IMR-90 (cell line): ENCODE data around the gene EIF4B. TPM values are rescaled to one million over a fixed set of nuclear protein-coding genes. Genes with fewer than 3 reads are reported as not detected.

Experiments
- ATAC-seq: fragments of 200-7000 bp; cut with Tn5 transposase; 2 replicates; pipeline ENCODE4 v1.9.1; 2020; ENCODE audit warnings: low read depth, mild to moderate bottlenecking, moderate library complexity
- BruUV-seq: library from RNA; stranded (reverse); fragments of 400-500 nt; replicated peaks from 2 replicates; lab custom pipeline; 2021; lab: Mats Ljungman, UMichigan
- CTCF ChIA-PET: fragments of 300-600 bp; formaldehyde crosslinking; extraction: SDS; loops from one replicate; lab custom pipeline; 2021; ENCODE audit warnings: antibody characterized with exemption; lab: Yijun Ruan, JAX
- POLR2A ChIA-PET: fragments of 300-600 bp; sonication (Branson Sonifier 250); formaldehyde crosslinking; loops from one replicate; lab custom pipeline; 2022; ENCODE audit warnings: antibody characterized with exemption; ENCODE audit not compliant: unreplicated experiment; lab: Charles Lee
- DNase-seq: peaks from one replicate; pipeline ENCODE4 v3.0.0; 2013
- H2AFZ ChIP-seq: replicated peaks from 2 replicates; pipeline ENCODE3; 2013; ENCODE audit warnings: low read length, mild to moderate bottlenecking; ENCODE audit not compliant: poor library complexity
- H2AK5ac ChIP-seq: 2 replicates; pipeline ENCODE4 v1.6.1; 2013; ENCODE audit warnings: low read depth, low read length, inconsistent platforms
- H2AK9ac ChIP-seq: replicated peaks from 2 replicates; pipeline ENCODE3; 2013; ENCODE audit warnings: mild to moderate bottlenecking, low read depth, low read length, moderate library complexity; ENCODE audit not compliant: poor library complexity
- H2BK120ac ChIP-seq: 2 replicates; pipeline ENCODE4 v1.6.1; 2013; ENCODE audit warnings: low read depth, low read length, inconsistent platforms
- H2BK15ac ChIP-seq: 3 replicates; pipeline ENCODE4 v1.6.1; 2013; ENCODE audit warnings: low read depth, low read length, inconsistent platforms
- H2BK20ac ChIP-seq: 2 replicates; pipeline ENCODE4 v1.6.1; 2013; ENCODE audit warnings: low read depth, mild to moderate bottlenecking, inconsistent platforms, low read length, moderate library complexity
- H2BK5ac ChIP-seq: 2 replicates; pipeline ENCODE4 v1.6.1; 2013; ENCODE audit warnings: mild to moderate bottlenecking, low read depth, low read length, inconsistent platforms; ENCODE audit not compliant: poor library complexity, severe bottlenecking
- H3K14ac ChIP-seq: replicated peaks from 2 replicates; pipeline ENCODE4 v1.6.1; 2013; ENCODE audit warnings: low read depth, low read length, inconsistent platforms
- H3K18ac ChIP-seq: 2 replicates; pipeline ENCODE4 v1.6.1; 2013; ENCODE audit warnings: low read depth, low read length, control low read depth
- H3K23ac ChIP-seq: 2 replicates; pipeline ENCODE4 v1.6.1; 2013; ENCODE audit warnings: low read depth, low read length, inconsistent platforms
- H3K27ac ChIP-seq: 2 replicates; pipeline ENCODE4 v1.5.1; 2013; ENCODE audit warnings: mild to moderate bottlenecking, control low read depth, low read length; ENCODE audit not compliant: insufficient read depth
- H3K27me3 ChIP-seq: 2 replicates; pipeline ENCODE4 v1.6.1; 2013; ENCODE audit warnings: low read length; ENCODE audit not compliant: control insufficient read depth, insufficient read depth
- H3K36me3 ChIP-seq: 2 replicates; pipeline ENCODE4 v1.6.1; 2013; ENCODE audit warnings: low read length, mixed read lengths; ENCODE audit not compliant: control insufficient read depth, insufficient read depth
- H3K4ac ChIP-seq: 2 replicates; pipeline ENCODE4 v1.6.1; 2013; ENCODE audit warnings: low read depth, low read length, inconsistent platforms
- H3K4me1 ChIP-seq: 2 replicates; pipeline ENCODE4 v1.6.1; 2013; ENCODE audit warnings: low read length, mixed read lengths; ENCODE audit not compliant: control insufficient read depth, insufficient read depth
- H3K4me2 ChIP-seq: 2 replicates; pipeline ENCODE4 v1.6.1; 2013; ENCODE audit warnings: low read depth, mild to moderate bottlenecking, control low read depth, low read length, moderate library complexity
- H3K4me3 ChIP-seq: 2 replicates; pipeline ENCODE4 v1.5.1; 2013; ENCODE audit warnings: low read depth, mild to moderate bottlenecking, control low read depth, low read length, moderate library complexity; ENCODE audit not compliant: insufficient read depth
- H3K56ac ChIP-seq: 2 replicates; pipeline ENCODE4 v1.6.1; 2013; ENCODE audit warnings: low read length, inconsistent platforms; ENCODE audit not compliant: insufficient read depth; ENCODE audit errors: extremely low read depth
- H3K79me1 ChIP-seq, 2 experiments: 2 replicates each; pipeline ENCODE4 v1.6.1; 2013; ENCODE audit warnings: low read length in 2 of 2, inconsistent platforms in 1 of 2, low read depth in 1 of 2
- H3K9ac ChIP-seq: 2 replicates; pipeline ENCODE4 v1.6.1; 2013; ENCODE audit warnings: low read depth, low read length, control low read depth
- H3K9me1 ChIP-seq: 2 replicates; pipeline ENCODE4 v1.6.1; 2013; ENCODE audit warnings: low read length, inconsistent platforms; ENCODE audit not compliant: insufficient read depth
- H3K9me3 ChIP-seq: 2 replicates; pipeline ENCODE4 v1.6.1; 2013; ENCODE audit warnings: low read length; ENCODE audit not compliant: control insufficient read depth, insufficient read depth
- H4K20me1 ChIP-seq: 2 replicates; pipeline ENCODE4 v1.6.1; 2013; ENCODE audit warnings: low read length, inconsistent platforms; ENCODE audit not compliant: insufficient read depth
- H4K5ac ChIP-seq: 2 replicates; pipeline ENCODE4 v1.6.1; 2013; ENCODE audit warnings: mild to moderate bottlenecking, low read depth, low read length, control low read depth
- H4K8ac ChIP-seq, 2 experiments: 2 replicates each; pipeline ENCODE4 v1.6.1; 2013; ENCODE audit warnings: low read depth in 2 of 2, low read length in 2 of 2, control low read depth in 1 of 2, inconsistent platforms in 1 of 2
- H4K91ac ChIP-seq: 2 replicates; pipeline ENCODE4 v1.6.1; 2013; ENCODE audit warnings: low read depth, low read length, inconsistent platforms; ENCODE audit not compliant: insufficient read depth
- CEBPB ChIP-seq: IDR thresholded peaks from 2 replicates; pipeline ENCODE4 v1.6.1; 2012; ENCODE audit warnings: low read depth, low read length, improper control_type of control experiment
- ELK1 ChIP-seq: fragments of 150-350 bp; IDR thresholded peaks from 2 replicates; pipeline ENCODE4 v1.6.1; 2016; ENCODE audit warnings: low read depth, mild to moderate bottlenecking, low read length, moderate library complexity, borderline replicate concordance
- NFE2L2 ChIP-seq: fragments of 150-350 bp; IDR thresholded peaks from 2 replicates; pipeline ENCODE4 v1.6.1; 2016; ENCODE audit warnings: low read depth, mild to moderate bottlenecking, low read length
- WGBS, 2 experiments: methylation state at CpG; one replicate each; pipeline versions ENCODE4 v1.1.5 to v1.1.7; 2013; ENCODE audit warnings: missing lambda C conversion rate in 2 of 2; ENCODE audit not compliant: insufficient read length in 1 of 2; ENCODE audit errors: extremely low coverage in 2 of 2; 5-methylcytosine and 5-hydroxymethylcytosine counted together
- dilution Hi-C: fragments of 300-500 bp; cut with HindIII; formaldehyde crosslinking; loops from one replicate; pipeline ENCODE4 v1.14.3; 2018; ENCODE audit warnings: low sequenced_read_pairs; ENCODE audit not compliant: unreplicated experiment
- in situ Hi-C: fragments of 300-500 bp; cut with MboI; formaldehyde crosslinking; loops from 3 replicates; pipeline ENCODE4 v1.14.3; 2019; ENCODE audit warnings: low sequenced_read_pairs, inconsistent platforms, mixed read lengths
- intact Hi-C: fragments of 100-400 bp; cut with micrococcal nuclease; formaldehyde crosslinking; loops from 2 replicates; pipeline ENCODE4 v1.10.0; 2022
- polyA plus RNA-seq, 3 experiments: library from polyadenylated mRNA; depleted of rRNA; stranded (reverse); fragments of >200 nt; gene quantifications; 2 replicates each; pipeline ENCODE4 v1.2.3, GENCODE V29; 2012; ENCODE audit warnings: low replicate concordance in 1 of 3
- total RNA-seq: library from RNA; depleted of rRNA; stranded (reverse); fragments of >200 nt; gene quantifications from 2 replicates; pipeline ENCODE4 v1.2.3, GENCODE V29; 2012

The EIF4B gene
- total and polyA plus RNA-seq, 2 of the 4 experiments (the other 2 are of a cell fraction), result 313 to 671 TPM

- no peak overlapping the region for H3K23ac ChIP-seq
- no peaks in the 10 kb centered on the region for H3K27me3 ChIP-seq
- H3K79me1 ChIP-seq, result peaks cover 31 to 69% of the 10 kb centered on the region in 2 experiments
- no peak overlapping the region for H4K91ac ChIP-seq
- H3K36me3 ChIP-seq, result peaks cover 29% of the 10 kb centered on the region
- H4K5ac ChIP-seq, result no peak overlapping the region
- no peak overlapping the region for H4K8ac ChIP-seq
- H2BK120ac ChIP-seq, result no peak overlapping the region
- no peak overlapping the region for H3K9ac ChIP-seq
- dilution Hi-C loops, result no loop called here
- no peaks in the 10 kb centered on the region for H3K9me3 ChIP-seq
- H2BK5ac ChIP-seq, result no peak overlapping the region
- peaks cover 19% of the 10 kb centered on the region for H3K9me1 ChIP-seq
- no peak for TF ChIP-seq CEBPB
- no peak for TF ChIP-seq NFE2L2
- TF ChIP-seq ELK1, result no peak
- intact Hi-C loops, result no loop called here
- H2AFZ ChIP-seq, result no peak overlapping the region
- no peak overlapping the region; the same call in 2 of the 3 replicates for H2BK15ac ChIP-seq
- no peak overlapping the region for H3K27ac ChIP-seq
- no peak overlapping the region for H3K18ac ChIP-seq
- H3K14ac ChIP-seq, result no peak overlapping the region
- no peak for ATAC-seq
- WGBS, 2 experiments, result 75% methylated on average over 1 of the region's 6 CpGs; no CpG with 5 or more reads in 1 of the 2 experiments
- H2BK20ac ChIP-seq, result no peak overlapping the region
- BruUV-seq, result no TSS peak
- H2AK5ac ChIP-seq, result no peak overlapping the region
- H2AK9ac ChIP-seq, result no peak overlapping the region
- ChIA-PET POLR2A (interaction anchor here (0.7 kb wide), 1 partner anchor 11 kb away, joined by 3 read pairs; no protein-coding TSS in a partner anchor), CTCF (no interaction called here)
- H3K4me1 ChIP-seq, result peaks cover 17% of the 10 kb centered on the region
- H3K4me2 ChIP-seq, result no peak overlapping the region
- no peaks in the 10 kb centered on the region for H4K20me1 ChIP-seq
- H3K4ac ChIP-seq, result no peak overlapping the region
- in situ Hi-C loops, result no loop called here
- no peak overlapping the region for H3K56ac ChIP-seq
- DNase-seq, result no peak
- H3K4me3 ChIP-seq, result no peak overlapping the region
Observed at GRCh38 chr12:53073881-53074280, 67.6 kb downstream of the EIF4B start.
